CD4-positive, alpha-beta memory T cell (primary cell): ENCODE data around the gene ITPK1. TPM values are rescaled to one million over a fixed set of nuclear protein-coding genes. Genes with fewer than 3 reads are reported as not detected.
"Not testable (repeated sequence)": the region's sequence is repeated elsewhere in the genome, so short reads cannot be mapped to it uniquely, and the experiment has no call there.

Source experiments
- CTCF ChIA-PET: fragments of 350-600 bp; sonication (Branson Sonifier 250); formaldehyde crosslinking; loops from one replicate; lab custom pipeline; 2021; ENCODE audit warnings: inconsistent platforms; ENCODE audit not compliant: partially characterized antibody; lab: Charles Lee
- POLR2A ChIA-PET: fragments of 350-600 bp; sonication (Branson Sonifier 250); formaldehyde crosslinking; loops from one replicate; lab custom pipeline; 2021; ENCODE audit not compliant: partially characterized antibody; lab: Charles Lee
- DNase-seq, 5 donors: peaks; one replicate each; pipeline versions ENCODE4 v3.0.0 to v3.0.0-alpha.2; 2020 to 2022; ENCODE audit warnings: mixed read lengths in 1 of 5
- H3K27ac ChIP-seq: one replicate; pipeline ENCODE4 v1.7.0; 2013; ENCODE audit warnings: low read depth, low read length
- H3K27me3 ChIP-seq: 2 replicates; pipeline ENCODE4 v1.7.0; 2013; ENCODE audit warnings: mild to moderate bottlenecking, low read length, moderate library complexity; ENCODE audit not compliant: insufficient read depth
- H3K36me3 ChIP-seq: 2 replicates; pipeline ENCODE4 v1.7.0; 2013; ENCODE audit warnings: mild to moderate bottlenecking, low read length, moderate library complexity; ENCODE audit not compliant: insufficient read depth
- H3K4me1 ChIP-seq: 2 replicates; pipeline ENCODE4 v1.7.0; 2013; ENCODE audit warnings: mild to moderate bottlenecking, low read length, moderate library complexity; ENCODE audit not compliant: insufficient read depth
- H3K4me3 ChIP-seq, 2 donors: one replicate each; pipeline ENCODE4 v1.7.0; 2013; ENCODE audit warnings: low read length in 2 of 2, mild to moderate bottlenecking in 1 of 2
- H3K9me3 ChIP-seq, 2 donors: one replicate each; pipeline ENCODE4 v1.7.0; 2013; ENCODE audit warnings: low read length in 2 of 2, control low read depth in 1 of 2; ENCODE audit not compliant: control insufficient read depth in 1 of 2
- H3K27ac Mint-ChIP-seq, 7 donors: one replicate each; pipeline ENCODE4 v1.8.0; 2020 to 2021; ENCODE audit warnings: mixed read lengths in 7 of 7, mild to moderate bottlenecking in 6 of 7, inconsistent platforms in 3 of 7, moderate library complexity in 3 of 7
- H3K27me3 Mint-ChIP-seq, 2 donors: one replicate each; pipeline ENCODE4 v1.8.0; 2020 to 2021; ENCODE audit warnings: mixed read lengths in 2 of 2
- H3K36me3 Mint-ChIP-seq, 2 donors: one replicate each; pipeline ENCODE4 v1.8.0; 2020 to 2021; ENCODE audit warnings: mixed read lengths in 2 of 2, inconsistent platforms in 1 of 2, mild to moderate bottlenecking in 1 of 2
- H3K4me1 Mint-ChIP-seq, 4 donors: one replicate each; pipeline ENCODE4 v1.8.0; 2020 to 2021; ENCODE audit warnings: mixed read lengths in 4 of 4, mild to moderate bottlenecking in 1 of 4
- H3K4me3 Mint-ChIP-seq, 8 donors: one replicate each; pipeline ENCODE4 v1.8.0; 2020 to 2021; ENCODE audit warnings: mixed read lengths in 8 of 8, mild to moderate bottlenecking in 7 of 8, moderate library complexity in 6 of 8, inconsistent platforms in 3 of 8
- H3K9me3 Mint-ChIP-seq, 8 donors: one replicate each; pipeline ENCODE4 v1.8.0; 2020 to 2021; ENCODE audit warnings: mixed read lengths in 8 of 8, mild to moderate bottlenecking in 5 of 8, inconsistent platforms in 3 of 8, moderate library complexity in 1 of 8
- intact Hi-C: fragments of 100-400 bp; cut with micrococcal nuclease; formaldehyde crosslinking; loops from one replicate; pipeline ENCODE4 v1.15.1; 2023
- polyA plus RNA-seq, 2 donors: library from polyadenylated mRNA; unstranded; fragments of 300-500 nt; fragmentation: Illumina TruSeq; gene quantifications; one replicate each; pipeline ENCODE4 v1.2.3, GENCODE V29; 2021
- total RNA-seq, 2 experiments: library from RNA; stranded (reverse); gene quantifications; one replicate each; pipeline ENCODE4 v1.2.3, GENCODE V29; 2021

The ITPK1 gene
- total RNA-seq (10 to 100 TPM; 26.8 to 30.0 TPM), polyA plus RNA-seq (10 to 100 TPM; 12.5 to 26.9 TPM)

DNA sequence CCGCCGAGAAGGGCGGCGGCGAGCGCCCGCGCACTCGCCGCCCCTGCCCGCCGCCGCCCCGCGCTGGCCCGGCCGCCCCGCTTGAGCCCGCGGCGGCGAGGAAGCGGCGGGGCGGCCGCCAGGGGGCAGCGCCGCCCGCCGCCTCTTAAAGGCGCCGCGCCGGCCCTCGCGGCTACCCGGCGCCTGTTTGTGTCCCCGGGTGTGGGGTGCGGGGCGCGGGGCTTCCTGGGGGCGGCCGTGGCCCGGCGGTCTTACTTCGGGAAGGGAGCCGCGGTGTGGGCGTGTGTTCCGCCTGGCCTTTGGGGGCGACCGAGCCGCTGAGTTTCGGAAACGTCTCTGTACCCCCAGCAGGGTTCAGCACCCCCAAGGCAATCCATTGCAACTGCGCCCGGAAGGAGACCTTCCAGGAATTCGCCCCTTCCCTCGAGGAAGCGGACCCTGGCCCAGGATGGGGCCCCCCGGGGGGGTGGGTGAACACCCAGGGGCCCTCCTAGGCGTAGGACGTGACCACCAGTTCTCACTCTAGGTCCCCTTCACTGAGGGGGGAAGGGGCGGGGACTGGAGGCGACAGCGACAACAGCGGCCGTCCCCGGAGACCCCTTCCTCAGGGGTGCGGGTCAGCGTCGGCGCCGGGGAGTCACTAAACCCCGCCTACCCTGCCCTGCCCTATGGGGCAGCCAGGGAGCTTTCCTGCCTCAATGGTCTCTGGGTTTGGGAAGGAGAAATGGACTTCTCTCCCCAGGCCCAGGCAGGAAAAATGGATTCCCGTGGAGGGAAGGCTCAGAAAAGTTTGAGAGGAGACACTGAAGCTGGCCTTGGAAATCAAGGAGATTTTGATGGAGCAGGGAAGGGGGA lies at the start of gene ITPK1:
Gene ITPK1 (minus strand): TSS at position 105 of the 855 bp plus-strand sequence. CDS start 762 bp downstream, outside the sequence.
- ChIA-PET CTCF (interaction anchor here (0.5 to 5.9 kb wide), 18 partner anchors 8 to 216 kb away, joined by 3 to 129 read pairs (median 4); partner anchors contain the start of genes GON7, LYSET, MOAP1 and UBR7), POLR2A (interaction anchor here (0.8 to 5.2 kb wide), 10 partner anchors 10 to 994 kb away, joined by 3 to 51 read pairs (median 5); partner anchors contain the start of genes CPSF2, GON7, LYSET and MOAP1)
- intact Hi-C loops, result loop anchor here (1.0 to 2.0 kb wide), 3 partner anchors 13 to 322 kb away; partner anchors contain the start of genes GOLGA5, LYSET and MOAP1
- Mint-ChIP-seq H3K27ac (peak within 1 kb of the TSS; percentile 72 to 91 (median 77)), H3K4me1 (peaks cover 19 to 28% (median 21%) of the 10 kb centered on the region in 4 donors), H3K36me3 (peaks cover 0 to 2% of the 10 kb centered on the region in 2 donors), H3K4me3 (peak within 1 kb of the TSS; percentile 82 to 92 (median 88)), H3K9me3 (peaks cover 0 to 1% (median 0%) of the 10 kb centered on the region in 8 donors), H3K27me3 (no peaks in the 10 kb centered on the region)
- peak within 1 kb of the TSS; percentile 79 for H3K27ac ChIP-seq
- H3K4me3 ChIP-seq, result peak within 1 kb of the TSS; percentile 47 to 76
- H3K27me3 ChIP-seq, result no peaks in the 10 kb centered on the region
- DNase-seq, result peak; percentile 54 to 69 (median 58)
- H3K4me1 ChIP-seq, result peaks cover 38% of the 10 kb centered on the region
- no peaks in the 10 kb centered on the region for H3K36me3 ChIP-seq
- no peaks in the 10 kb centered on the region for H3K9me3 ChIP-seq

DNA sequence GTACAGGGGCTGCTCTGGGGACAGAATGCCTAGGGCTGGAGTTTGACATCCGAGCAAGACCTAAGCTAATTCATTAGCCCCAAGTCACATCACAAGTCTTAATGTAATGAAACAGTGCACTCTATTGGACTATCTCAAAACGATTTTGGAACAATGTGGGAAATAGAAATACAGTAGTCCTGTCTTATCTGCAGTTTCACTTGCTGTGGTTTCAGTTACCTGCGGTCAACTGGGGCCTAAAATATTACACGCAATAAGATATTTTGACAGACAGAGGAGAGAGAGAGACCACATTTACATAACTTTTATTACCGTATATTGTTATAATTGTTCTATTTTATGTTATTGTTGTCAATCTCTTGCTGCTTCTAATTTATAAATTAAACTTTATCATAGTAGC lies 47.8 kb upstream of the ITPK1 start:
- Mint-ChIP-seq H3K27me3 (no peaks in the 10 kb centered on the region), H3K4me3 (no peak overlapping the region), H3K9me3 (no peaks in the 10 kb centered on the region), H3K4me1 (no peaks in the 10 kb centered on the region), H3K36me3 (no peaks in the 10 kb centered on the region), H3K27ac (no peak overlapping the region)
- Histone ChIP-seq H3K4me1 (no peaks in the 10 kb centered on the region), H3K27me3 (no peaks in the 10 kb centered on the region), H3K9me3 (no peaks in the 10 kb centered on the region), H3K36me3 (no peaks in the 10 kb centered on the region), H3K27ac (no peak overlapping the region), H3K4me3 (no peak overlapping the region)
- no peak for DNase-seq
- intact Hi-C loops, result no loop called here
- POLR2A ChIA-PET, result no interaction called here
- CTCF ChIA-PET, result no interaction called here

DNA sequence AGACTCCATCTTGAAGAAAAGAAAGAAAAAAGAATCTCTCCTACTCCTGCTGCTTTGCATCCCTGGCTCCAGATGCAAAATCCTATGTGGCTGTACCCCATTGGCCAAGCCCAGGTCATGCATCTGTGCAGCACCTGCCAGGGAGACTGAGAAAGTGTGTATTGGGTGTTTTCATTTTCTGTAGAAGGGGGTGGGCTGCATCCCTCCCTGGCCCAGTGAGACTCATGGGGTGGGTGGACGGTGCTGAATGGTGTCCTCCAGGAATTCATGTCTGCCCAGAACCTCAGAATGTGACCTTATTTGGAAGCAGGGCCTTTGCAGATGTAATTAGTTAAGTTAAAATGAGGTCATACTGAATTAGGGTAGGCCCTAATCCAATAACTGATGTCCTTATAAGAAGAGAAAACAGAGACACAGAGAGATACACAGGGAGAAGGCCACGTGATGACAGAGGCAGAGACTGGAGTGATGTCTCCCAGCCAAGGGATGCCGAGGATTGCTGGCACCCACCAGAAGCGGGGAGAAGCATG lies 45.8 kb upstream of the ITPK1 start:
- CTCF ChIA-PET, result interaction anchor here (1.3 to 1.4 kb wide), 2 partner anchors 18 to 48 kb away, joined by 4 read pairs; no protein-coding TSS in a partner anchor
- no peak overlapping the region for H3K27ac ChIP-seq
- Mint-ChIP-seq H3K9me3 (no peaks in the 10 kb centered on the region), H3K4me1 (no peaks in the 10 kb centered on the region), H3K27ac (no peak overlapping the region), H3K27me3 (no peaks in the 10 kb centered on the region), H3K4me3 (no peak overlapping the region), H3K36me3 (no peaks in the 10 kb centered on the region)
- no peaks in the 10 kb centered on the region for H3K36me3 ChIP-seq
- intact Hi-C loops, result no loop called here
- no peak overlapping the region for H3K4me3 ChIP-seq
- DNase-seq, result no peak
- POLR2A ChIA-PET, result no interaction called here
- no peaks in the 10 kb centered on the region for H3K27me3 ChIP-seq
- H3K9me3 ChIP-seq, result no peaks in the 10 kb centered on the region
- H3K4me1 ChIP-seq, result no peaks in the 10 kb centered on the region

DNA sequence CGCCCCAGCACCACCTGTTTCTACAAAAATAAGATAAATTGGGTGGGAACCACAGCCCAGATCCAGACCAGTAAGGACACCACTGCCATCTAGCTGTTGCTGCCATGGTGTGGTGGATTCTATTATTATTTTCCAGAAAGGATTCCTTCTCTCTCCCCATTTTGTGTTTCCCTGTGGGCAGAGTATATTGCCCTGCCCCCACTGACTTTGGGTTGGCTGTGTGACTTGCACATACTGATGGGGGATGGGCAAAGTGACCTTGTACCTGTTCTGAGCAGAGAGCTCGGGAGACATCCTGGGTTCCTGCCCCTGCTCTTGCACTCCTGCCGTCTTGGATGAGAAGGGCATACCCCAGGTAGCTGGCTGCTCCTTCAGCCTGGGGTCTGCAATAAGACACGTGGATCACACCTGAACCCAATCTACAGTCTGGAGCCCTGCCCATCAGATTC lies 44.7 kb upstream of the ITPK1 start:
- ChIA-PET POLR2A (no interaction called here), CTCF (interaction anchor here (0.7 to 1.4 kb wide), 3 partner anchors 19 to 47 kb away, joined by 3 to 4 read pairs (median 4); no protein-coding TSS in a partner anchor)
- Histone ChIP-seq H3K27ac (no peak overlapping the region), H3K4me3 (no peak overlapping the region), H3K36me3 (no peaks in the 10 kb centered on the region), H3K9me3 (no peaks in the 10 kb centered on the region), H3K27me3 (no peaks in the 10 kb centered on the region), H3K4me1 (no peaks in the 10 kb centered on the region)
- no peaks in the 10 kb centered on the region for H3K9me3 Mint-ChIP-seq
- H3K4me3 Mint-ChIP-seq, result no peak overlapping the region
- no peak for DNase-seq
- H3K4me1 Mint-ChIP-seq, result no peaks in the 10 kb centered on the region
- H3K27ac Mint-ChIP-seq, result peak overlapping the region in 2 of 7 donors; percentile 5 to 57
- intact Hi-C loops, result no loop called here
- H3K36me3 Mint-ChIP-seq, result no peaks in the 10 kb centered on the region
- H3K27me3 Mint-ChIP-seq, result no peaks in the 10 kb centered on the region

DNA sequence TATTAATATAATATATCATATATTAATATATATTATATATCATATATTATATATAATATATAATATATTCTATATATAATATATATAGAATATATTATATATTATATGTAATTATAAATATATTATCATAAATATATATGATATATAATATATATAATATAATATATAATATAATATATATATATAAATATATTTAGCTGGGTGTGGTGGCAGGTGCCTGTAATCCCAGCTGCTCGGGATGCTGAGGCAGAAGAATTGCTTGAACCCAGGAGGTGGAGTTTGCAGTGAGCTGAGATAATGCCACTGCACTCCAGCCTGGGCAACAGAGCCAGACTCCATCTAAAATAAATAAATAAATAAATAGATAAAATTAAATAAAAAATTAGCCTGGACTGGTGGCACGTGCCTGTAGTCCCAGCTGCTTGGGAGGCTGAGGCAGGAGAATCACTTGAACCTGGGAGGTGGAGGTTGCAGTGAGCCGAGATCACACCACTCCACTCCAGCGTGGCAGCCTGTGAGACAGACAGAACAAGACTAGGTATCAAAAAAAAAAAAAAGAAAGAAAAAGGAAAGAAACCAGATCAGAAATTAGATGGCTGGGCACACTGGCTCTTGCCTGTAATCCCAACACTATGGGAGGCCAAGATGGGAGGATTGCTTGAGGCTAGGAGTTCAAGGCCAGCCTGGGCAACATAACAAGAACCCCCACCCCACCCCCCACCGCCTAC lies 44.1 kb upstream of the ITPK1 start:
- H3K4me1 Mint-ChIP-seq, H3K9me3 ChIP-seq, H3K27ac Mint-ChIP-seq, H3K4me3 ChIP-seq, H3K36me3 Mint-ChIP-seq, H3K9me3 Mint-ChIP-seq, POLR2A ChIA-PET, H3K4me3 Mint-ChIP-seq, H3K27me3 ChIP-seq, DNase-seq, H3K36me3 ChIP-seq, H3K27me3 Mint-ChIP-seq, H3K27ac ChIP-seq, H3K4me1 ChIP-seq, intact Hi-C loops: not testable (repeated sequence)
- CTCF ChIA-PET, result interaction anchor here (1.3 kb wide), 1 partner anchor 19 kb away, joined by 4 read pairs; no protein-coding TSS in a partner anchor

DNA sequence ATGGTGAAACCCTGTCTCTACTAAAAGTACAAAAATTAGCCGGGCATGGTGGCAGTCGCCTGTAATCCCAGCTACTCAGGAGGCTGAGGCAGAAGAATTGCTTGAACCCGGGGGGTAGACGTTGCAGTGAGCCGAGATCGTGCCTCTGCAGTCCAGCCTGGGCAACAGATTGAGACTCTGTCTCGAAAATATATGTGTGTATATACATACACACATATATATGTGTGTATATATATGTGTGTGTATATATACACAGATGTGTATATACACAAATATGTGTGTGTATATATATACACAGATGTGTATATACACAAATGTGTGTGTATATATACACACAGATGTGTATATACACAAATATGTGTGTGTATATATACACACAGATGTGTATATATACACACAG lies 42.6 kb upstream of the ITPK1 start:
- H3K4me1 Mint-ChIP-seq, H3K36me3 Mint-ChIP-seq, H3K9me3 Mint-ChIP-seq, DNase-seq, H3K27me3 ChIP-seq, H3K27ac ChIP-seq, H3K27me3 Mint-ChIP-seq, POLR2A ChIA-PET, intact Hi-C loops, H3K36me3 ChIP-seq, CTCF ChIA-PET, H3K4me3 ChIP-seq, H3K4me3 Mint-ChIP-seq, H3K4me1 ChIP-seq, H3K27ac Mint-ChIP-seq, H3K9me3 ChIP-seq: not testable (repeated sequence)
